HG02642 (cell line): ENCODE data around the gene COL27A1.
"Not testable (repeated sequence)": the region's sequence is repeated elsewhere in the genome, so short reads cannot be mapped to it uniquely, and the experiment has no call there.

Experiments used
- ATAC-seq: cut with Tn5 transposase; IDR thresholded peaks from one replicate; pipeline ENCODE4 v1.9.1; 2021; ENCODE audit warnings: mild to moderate bottlenecking; ENCODE audit not compliant: unreplicated experiment, poor library complexity

The COL27A1 gene

DNA sequence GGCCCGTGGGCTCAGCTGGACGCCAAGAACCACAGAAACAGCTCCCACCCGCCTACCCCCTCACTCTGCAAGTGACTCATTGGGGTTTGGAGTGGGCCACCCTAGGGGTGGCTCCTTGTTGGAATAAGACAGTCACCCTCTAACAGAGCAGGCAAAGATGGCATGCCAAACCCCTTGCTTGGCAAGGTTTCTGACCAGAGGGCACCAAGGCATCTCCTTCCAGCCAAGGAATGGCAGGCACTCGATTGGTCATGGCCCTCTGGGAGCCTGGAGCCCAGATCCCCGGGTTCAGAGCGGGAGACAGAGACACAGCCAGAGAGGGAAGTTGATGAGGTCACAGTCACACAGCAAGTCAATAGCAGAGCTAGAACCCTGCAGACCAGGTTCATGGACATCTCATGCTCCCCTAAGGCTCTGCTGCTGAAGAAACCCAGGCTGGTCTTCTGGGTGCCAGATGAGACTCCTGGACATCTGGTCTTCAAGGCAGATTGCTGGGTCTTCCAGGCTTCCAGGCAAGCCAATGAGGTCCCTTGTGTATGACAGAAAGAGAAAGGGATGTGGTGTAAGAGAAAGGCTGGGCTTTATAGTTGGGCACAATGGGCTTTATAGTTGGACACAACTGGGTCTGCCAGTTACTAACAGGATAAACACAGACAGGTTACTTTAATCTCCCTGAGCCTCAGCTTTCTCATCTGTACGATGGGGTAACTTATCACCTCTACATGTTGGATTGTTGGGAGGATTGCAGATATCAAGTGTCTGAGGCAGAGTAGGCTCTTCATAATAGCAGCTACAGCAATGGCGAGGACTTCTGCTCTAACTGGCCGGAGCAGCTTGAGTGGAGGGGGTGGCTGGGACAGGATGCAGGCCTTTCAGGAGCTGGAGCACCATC, 33.0 kb upstream of the COL27A1 start:
- no peak for ATAC-seq

GRCh38 chr9:114123031-114123977, 32.0 kb upstream of the COL27A1 start:
- no peak for ATAC-seq

DNA sequence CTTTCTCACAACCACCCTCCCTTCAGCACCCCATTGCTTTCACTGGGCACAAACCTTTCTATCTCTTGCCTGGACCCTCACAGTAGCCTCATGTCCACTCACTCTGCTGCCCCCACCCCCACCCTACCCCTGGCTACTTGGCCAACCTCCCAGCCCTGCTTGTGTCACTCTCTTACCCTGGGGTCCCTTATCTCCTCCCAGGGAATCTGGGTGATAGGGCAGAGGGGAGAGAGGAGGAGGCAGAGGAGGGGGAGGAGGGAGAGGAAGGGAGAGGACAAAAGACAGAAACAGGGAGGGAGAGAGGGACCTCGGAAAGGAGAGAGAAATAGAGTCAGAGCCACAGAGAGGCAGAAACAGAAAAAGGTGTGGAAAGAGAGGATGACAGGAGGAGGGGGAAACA, 31.2 kb upstream of the COL27A1 start:
- no peak for ATAC-seq

GRCh38 chr9:114124666-114125475, 30.5 kb upstream of the COL27A1 start:
- ATAC-seq = no peak

DNA sequence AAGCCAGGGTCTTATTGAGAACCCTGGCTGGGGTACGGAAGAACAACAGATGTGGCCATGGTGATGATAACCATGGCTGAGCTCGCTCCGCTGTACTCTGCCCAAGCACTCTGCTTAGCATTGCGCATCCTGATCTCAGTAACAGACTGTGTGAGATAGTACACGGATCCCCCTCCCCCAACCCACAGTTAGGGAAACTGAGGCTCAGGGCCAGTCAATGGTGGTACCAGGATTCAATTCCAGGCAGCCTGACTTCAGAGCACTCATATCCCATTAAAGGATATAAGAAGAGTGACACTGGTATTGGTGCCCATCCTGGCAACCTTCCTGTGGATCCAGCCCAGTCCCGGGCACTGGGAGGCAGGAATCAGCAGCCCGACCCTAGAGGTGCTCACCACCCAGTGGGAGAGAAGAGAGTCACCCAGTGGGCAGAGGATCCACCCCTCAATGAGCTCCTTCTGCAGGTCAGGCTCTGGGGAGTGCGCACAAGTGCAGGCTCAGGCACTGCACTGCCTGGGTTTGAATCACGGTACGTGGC, 29.8 kb upstream of the COL27A1 start:
- no peak for ATAC-seq

GRCh38 chr9:114126247-114127060, 28.9 kb upstream of the COL27A1 start:
- no peak for ATAC-seq

- not testable (repeated sequence) for ATAC-seq
Measured at GRCh38 chr9:114128759-114129158, 26.6 kb upstream of the COL27A1 start.

DNA sequence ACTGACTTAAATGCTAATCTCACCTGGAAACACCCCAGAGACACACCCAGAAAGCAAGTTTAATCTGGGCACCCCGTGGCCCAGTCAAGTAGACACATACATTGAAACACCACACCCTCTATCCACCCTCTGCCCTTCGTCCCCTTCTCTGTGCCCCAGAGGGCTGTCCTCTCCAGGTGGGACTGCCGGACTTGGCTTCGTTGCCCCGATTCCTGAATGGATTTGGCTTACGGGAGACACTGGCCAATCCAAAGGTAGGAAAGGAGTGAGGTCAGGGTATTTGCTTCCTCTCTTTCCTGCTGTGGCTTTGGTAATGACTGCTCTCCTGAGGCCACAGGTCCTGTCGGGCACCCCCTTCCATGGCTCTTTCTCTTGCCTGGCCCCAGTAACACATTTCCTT, 25.2 kb upstream of the COL27A1 start:
- no peak for ATAC-seq

DNA sequence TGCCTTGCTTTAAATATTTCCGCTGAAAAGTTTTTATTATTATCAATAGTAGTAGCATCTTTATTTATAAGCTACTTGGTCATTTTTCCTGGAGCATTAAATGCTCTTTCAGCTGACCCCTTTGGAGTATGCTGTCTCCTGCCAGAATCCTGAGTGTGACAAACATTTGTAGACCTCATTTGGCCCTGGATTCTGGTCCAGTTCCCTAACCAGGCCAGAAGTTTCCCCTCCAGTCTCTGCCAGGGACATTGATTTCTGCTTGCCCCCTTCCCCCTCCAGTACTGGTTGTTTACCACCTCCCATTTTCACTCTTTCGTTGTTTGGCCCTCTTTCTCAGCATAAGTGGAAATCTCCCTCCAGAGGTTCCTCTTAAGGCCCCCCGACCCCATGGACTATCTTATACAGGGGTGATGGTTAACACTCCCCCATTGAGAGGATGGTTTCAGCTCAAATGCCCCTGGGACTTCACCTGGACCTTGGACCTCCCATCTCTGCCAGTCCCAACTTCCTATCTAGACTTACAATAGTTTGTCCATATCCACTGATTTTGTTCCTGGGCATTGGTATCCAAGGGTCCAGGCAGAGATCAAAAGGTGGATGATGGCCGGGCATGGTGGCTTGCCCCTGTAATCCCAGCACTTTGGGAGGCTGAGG, 24.6 kb upstream of the COL27A1 start:
- ATAC-seq = no peak

DNA sequence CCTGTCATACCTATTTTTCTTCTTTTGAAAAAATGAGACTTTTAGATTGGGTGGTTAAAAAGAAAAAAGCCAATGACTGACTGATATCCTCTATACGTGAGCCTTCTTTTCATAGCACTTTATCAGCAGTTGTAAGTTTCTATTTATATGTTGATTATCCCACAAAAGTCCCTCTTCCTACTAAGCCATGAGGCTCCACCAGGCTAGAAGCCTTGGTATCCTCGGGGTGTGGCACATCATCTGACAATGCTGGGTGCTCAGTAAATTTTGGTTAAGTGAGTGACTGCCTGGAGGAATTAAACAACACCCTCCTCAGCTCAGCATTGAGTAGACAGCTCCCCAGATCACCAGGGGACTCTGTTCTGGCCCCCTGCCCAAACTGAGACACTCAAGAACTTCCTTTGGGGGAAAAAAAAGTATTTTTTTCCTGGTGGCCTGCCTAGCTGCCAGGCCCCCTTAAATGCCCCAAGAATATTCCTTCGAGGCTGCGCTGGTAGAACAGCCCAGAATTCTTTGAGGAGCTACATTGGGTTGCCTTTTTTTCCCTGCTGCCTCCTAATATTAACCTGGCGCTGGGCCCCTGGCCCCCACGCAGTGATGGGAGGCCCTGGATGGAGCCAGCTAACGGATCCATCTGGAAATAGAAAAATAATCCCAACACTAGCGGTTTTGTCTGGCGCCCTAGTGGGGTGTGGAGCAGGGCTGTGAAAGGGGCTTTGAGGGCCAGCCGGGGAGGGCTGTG, 23.4 kb upstream of the COL27A1 start:
- no peak for ATAC-seq

DNA sequence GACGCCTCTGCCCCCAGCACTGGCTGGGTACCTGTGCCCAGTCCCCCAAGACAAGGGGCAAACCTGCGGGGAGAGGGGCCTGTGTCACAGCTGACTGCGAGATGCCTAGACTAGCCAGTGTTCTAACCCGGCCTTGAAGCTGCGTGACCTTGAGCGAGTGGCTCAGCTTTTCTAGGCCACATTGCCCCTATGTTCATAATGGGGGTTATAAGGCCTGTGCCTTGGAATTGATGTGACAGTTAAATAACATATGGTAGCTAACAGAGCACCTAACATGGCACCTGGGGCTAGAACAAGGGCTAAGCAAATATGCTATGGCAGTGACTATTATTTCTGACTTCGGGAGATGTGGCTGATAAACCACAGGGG, 22.8 kb upstream of the COL27A1 start:
- ATAC-seq = no peak

- no peak for ATAC-seq
Measured at GRCh38 chr9:114134827-114135396, 20.4 kb upstream of the COL27A1 start.

GRCh38 chr9:114137831-114138230, 17.5 kb upstream of the COL27A1 start:
- ATAC-seq = no peak

DNA sequence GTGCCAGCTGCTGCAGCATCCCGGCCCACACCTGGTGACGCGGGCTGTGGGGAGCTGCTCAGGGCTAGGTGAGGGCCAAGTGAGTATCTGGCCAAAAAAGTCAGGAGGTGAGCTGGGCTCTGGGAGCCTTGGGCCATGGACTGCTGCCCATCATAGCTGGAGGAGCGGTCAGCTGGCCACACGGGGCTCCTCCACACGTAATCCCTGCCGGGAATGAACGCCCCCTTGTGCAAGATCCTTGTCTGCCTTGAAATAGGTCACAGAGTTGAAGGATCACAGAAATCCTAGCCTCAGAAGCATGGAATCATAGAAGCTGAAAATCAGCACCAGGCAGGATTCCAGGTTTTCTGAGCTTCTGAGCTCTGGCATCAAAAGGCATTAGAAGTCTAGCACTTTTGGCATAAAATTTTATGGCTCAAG, 16.8 kb upstream of the COL27A1 start:
- no peak for ATAC-seq

DNA sequence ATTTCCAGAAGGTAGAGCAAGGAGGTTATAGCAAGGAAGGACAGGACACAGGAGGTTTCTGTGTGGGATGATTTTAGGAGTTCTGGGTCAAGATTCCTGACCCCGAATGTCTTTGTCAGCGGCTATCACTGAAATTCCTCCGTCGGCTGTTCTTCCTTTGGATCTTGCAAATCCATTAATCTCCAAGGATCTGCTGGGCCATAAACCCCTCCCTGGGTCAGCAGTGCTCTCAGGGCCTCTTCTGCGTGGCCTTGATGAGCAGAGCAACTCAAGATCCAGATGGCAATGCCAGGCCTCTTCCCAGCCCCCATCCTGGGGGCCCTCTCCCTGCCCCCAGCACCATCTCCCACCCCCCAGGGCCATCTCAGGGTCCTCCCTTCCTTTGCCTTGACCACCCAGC, 16.3 kb upstream of the COL27A1 start:
- ATAC-seq = no peak

DNA sequence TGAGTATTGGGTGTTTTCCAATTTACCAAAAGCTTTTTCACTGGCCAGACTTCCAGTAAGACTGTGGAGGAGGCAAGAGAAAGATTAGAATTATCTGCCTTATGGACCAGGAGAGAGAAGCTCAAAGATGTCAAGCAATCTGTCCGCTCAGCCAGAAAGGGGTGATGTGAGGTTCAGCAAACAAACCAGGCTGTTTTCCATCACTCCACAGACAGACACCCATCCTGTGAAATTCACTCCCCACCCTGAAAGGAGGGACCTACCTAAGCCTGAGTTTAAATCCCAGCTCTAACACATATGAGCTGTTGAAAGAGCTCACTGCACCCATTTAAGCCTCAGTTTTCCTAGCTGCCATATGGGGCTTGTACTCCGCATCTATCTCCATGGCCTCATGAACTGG, 14.9 kb upstream of the COL27A1 start:
- no peak for ATAC-seq

- ATAC-seq = no peak
Measured at GRCh38 chr9:114140850-114141249, 14.5 kb upstream of the COL27A1 start.
